IMR-90 (cell line): ENCODE measurements around the gene IL1RAP. TPM values are rescaled to one million over a fixed set of nuclear protein-coding genes. Genes with fewer than 3 reads are reported as not detected.

Source experiments
- ATAC-seq: fragments of 200-7000 bp; cut with Tn5 transposase; 2 replicates; pipeline ENCODE4 v1.9.1; 2020; ENCODE audit warnings: low read depth, mild to moderate bottlenecking, moderate library complexity
- BruUV-seq: library from RNA; stranded (reverse); fragments of 400-500 nt; replicated peaks from 2 replicates; lab custom pipeline; 2021; lab: Mats Ljungman, UMichigan
- CTCF ChIA-PET: fragments of 300-600 bp; formaldehyde crosslinking; extraction: SDS; loops from one replicate; lab custom pipeline; 2021; ENCODE audit warnings: antibody characterized with exemption; lab: Yijun Ruan, JAX
- POLR2A ChIA-PET: fragments of 300-600 bp; sonication (Branson Sonifier 250); formaldehyde crosslinking; loops from one replicate; lab custom pipeline; 2022; ENCODE audit warnings: antibody characterized with exemption; ENCODE audit not compliant: unreplicated experiment; lab: Charles Lee
- DNase-seq: peaks from one replicate; pipeline ENCODE4 v3.0.0; 2013
- H2AFZ ChIP-seq: replicated peaks from 2 replicates; pipeline ENCODE3; 2013; ENCODE audit warnings: low read length, mild to moderate bottlenecking; ENCODE audit not compliant: poor library complexity
- H2AK5ac ChIP-seq: 2 replicates; pipeline ENCODE4 v1.6.1; 2013; ENCODE audit warnings: low read depth, low read length, inconsistent platforms
- H2AK9ac ChIP-seq: replicated peaks from 2 replicates; pipeline ENCODE3; 2013; ENCODE audit warnings: mild to moderate bottlenecking, low read depth, low read length, moderate library complexity; ENCODE audit not compliant: poor library complexity
- H2BK120ac ChIP-seq: 2 replicates; pipeline ENCODE4 v1.6.1; 2013; ENCODE audit warnings: low read depth, low read length, inconsistent platforms
- H2BK15ac ChIP-seq: 3 replicates; pipeline ENCODE4 v1.6.1; 2013; ENCODE audit warnings: low read depth, low read length, inconsistent platforms
- H2BK20ac ChIP-seq: 2 replicates; pipeline ENCODE4 v1.6.1; 2013; ENCODE audit warnings: low read depth, mild to moderate bottlenecking, inconsistent platforms, low read length, moderate library complexity
- H2BK5ac ChIP-seq: 2 replicates; pipeline ENCODE4 v1.6.1; 2013; ENCODE audit warnings: mild to moderate bottlenecking, low read depth, low read length, inconsistent platforms; ENCODE audit not compliant: poor library complexity, severe bottlenecking
- H3K14ac ChIP-seq: replicated peaks from 2 replicates; pipeline ENCODE4 v1.6.1; 2013; ENCODE audit warnings: low read depth, low read length, inconsistent platforms
- H3K18ac ChIP-seq: 2 replicates; pipeline ENCODE4 v1.6.1; 2013; ENCODE audit warnings: low read depth, low read length, control low read depth
- H3K23ac ChIP-seq: 2 replicates; pipeline ENCODE4 v1.6.1; 2013; ENCODE audit warnings: low read depth, low read length, inconsistent platforms
- H3K27ac ChIP-seq: 2 replicates; pipeline ENCODE4 v1.5.1; 2013; ENCODE audit warnings: mild to moderate bottlenecking, control low read depth, low read length; ENCODE audit not compliant: insufficient read depth
- H3K27me3 ChIP-seq: 2 replicates; pipeline ENCODE4 v1.6.1; 2013; ENCODE audit warnings: low read length; ENCODE audit not compliant: control insufficient read depth, insufficient read depth
- H3K36me3 ChIP-seq: 2 replicates; pipeline ENCODE4 v1.6.1; 2013; ENCODE audit warnings: low read length, mixed read lengths; ENCODE audit not compliant: control insufficient read depth, insufficient read depth
- H3K4ac ChIP-seq: 2 replicates; pipeline ENCODE4 v1.6.1; 2013; ENCODE audit warnings: low read depth, low read length, inconsistent platforms
- H3K4me1 ChIP-seq: 2 replicates; pipeline ENCODE4 v1.6.1; 2013; ENCODE audit warnings: low read length, mixed read lengths; ENCODE audit not compliant: control insufficient read depth, insufficient read depth
- H3K4me2 ChIP-seq: 2 replicates; pipeline ENCODE4 v1.6.1; 2013; ENCODE audit warnings: low read depth, mild to moderate bottlenecking, control low read depth, low read length, moderate library complexity
- H3K4me3 ChIP-seq: 2 replicates; pipeline ENCODE4 v1.5.1; 2013; ENCODE audit warnings: low read depth, mild to moderate bottlenecking, control low read depth, low read length, moderate library complexity; ENCODE audit not compliant: insufficient read depth
- H3K56ac ChIP-seq: 2 replicates; pipeline ENCODE4 v1.6.1; 2013; ENCODE audit warnings: low read length, inconsistent platforms; ENCODE audit not compliant: insufficient read depth; ENCODE audit errors: extremely low read depth
- H3K79me1 ChIP-seq, 2 experiments: 2 replicates each; pipeline ENCODE4 v1.6.1; 2013; ENCODE audit warnings: low read length in 2 of 2, inconsistent platforms in 1 of 2, low read depth in 1 of 2
- H3K9ac ChIP-seq: 2 replicates; pipeline ENCODE4 v1.6.1; 2013; ENCODE audit warnings: low read depth, low read length, control low read depth
- H3K9me1 ChIP-seq: 2 replicates; pipeline ENCODE4 v1.6.1; 2013; ENCODE audit warnings: low read length, inconsistent platforms; ENCODE audit not compliant: insufficient read depth
- H3K9me3 ChIP-seq: 2 replicates; pipeline ENCODE4 v1.6.1; 2013; ENCODE audit warnings: low read length; ENCODE audit not compliant: control insufficient read depth, insufficient read depth
- H4K20me1 ChIP-seq: 2 replicates; pipeline ENCODE4 v1.6.1; 2013; ENCODE audit warnings: low read length, inconsistent platforms; ENCODE audit not compliant: insufficient read depth
- H4K5ac ChIP-seq: 2 replicates; pipeline ENCODE4 v1.6.1; 2013; ENCODE audit warnings: mild to moderate bottlenecking, low read depth, low read length, control low read depth
- H4K8ac ChIP-seq, 2 experiments: 2 replicates each; pipeline ENCODE4 v1.6.1; 2013; ENCODE audit warnings: low read depth in 2 of 2, low read length in 2 of 2, control low read depth in 1 of 2, inconsistent platforms in 1 of 2
- H4K91ac ChIP-seq: 2 replicates; pipeline ENCODE4 v1.6.1; 2013; ENCODE audit warnings: low read depth, low read length, inconsistent platforms; ENCODE audit not compliant: insufficient read depth
- CHD1 ChIP-seq: IDR thresholded peaks from 2 replicates; pipeline ENCODE4 v1.6.1; 2012; ENCODE audit warnings: low read depth, low read length, improper control_type of control experiment
- FOS ChIP-seq: fragments of 150-350 bp; IDR thresholded peaks from 2 replicates; pipeline ENCODE4 v1.6.1; 2016; ENCODE audit warnings: low read depth, low read length
- RFX5 ChIP-seq: IDR thresholded peaks from 2 replicates; pipeline ENCODE4 v1.8.0; 2012; ENCODE audit warnings: low read depth, mild to moderate bottlenecking, low read length, moderate library complexity
- dilution Hi-C: fragments of 300-500 bp; cut with HindIII; formaldehyde crosslinking; loops from one replicate; pipeline ENCODE4 v1.14.3; 2018; ENCODE audit warnings: low sequenced_read_pairs; ENCODE audit not compliant: unreplicated experiment
- in situ Hi-C: fragments of 300-500 bp; cut with MboI; formaldehyde crosslinking; loops from 3 replicates; pipeline ENCODE4 v1.14.3; 2019; ENCODE audit warnings: low sequenced_read_pairs, inconsistent platforms, mixed read lengths
- intact Hi-C: fragments of 100-400 bp; cut with micrococcal nuclease; formaldehyde crosslinking; loops from 2 replicates; pipeline ENCODE4 v1.10.0; 2022
- polyA plus RNA-seq, 3 experiments: library from polyadenylated mRNA; depleted of rRNA; stranded (reverse); fragments of >200 nt; gene quantifications; 2 replicates each; pipeline ENCODE4 v1.2.3, GENCODE V29; 2012; ENCODE audit warnings: low replicate concordance in 1 of 3
- total RNA-seq: library from RNA; depleted of rRNA; stranded (reverse); fragments of >200 nt; gene quantifications from 2 replicates; pipeline ENCODE4 v1.2.3, GENCODE V29; 2012

The IL1RAP gene
- total and polyA plus RNA-seq, 2 of the 4 experiments (the other 2 are of a cell fraction), result 8.3 to 11.3 TPM

GRCh38 chr3:190495354-190495753 lies 18.5 kb upstream of the IL1RAP start:
- Histone ChIP-seq H2AK9ac (no peak overlapping the region), H3K4me3 (no peak overlapping the region), H3K9ac (no peak overlapping the region), H4K8ac (no peak overlapping the region), H3K4me2 (no peak overlapping the region), H3K23ac (no peak overlapping the region), H3K27ac (no peak overlapping the region), H3K79me1 (no peaks in the 10 kb centered on the region), H3K18ac (no peak overlapping the region), H3K36me3 (no peaks in the 10 kb centered on the region), H4K91ac (no peak overlapping the region), H3K56ac (no peak overlapping the region), H2BK15ac (no peak overlapping the region), H2BK120ac (no peak overlapping the region), H3K4ac (no peak overlapping the region), H4K5ac (no peak overlapping the region), H4K20me1 (no peaks in the 10 kb centered on the region), H2AK5ac (no peak overlapping the region), H2BK5ac (no peak overlapping the region), H3K9me1 (no peaks in the 10 kb centered on the region), H3K9me3 (no peaks in the 10 kb centered on the region), H2AFZ (no peak overlapping the region), H2BK20ac (no peak overlapping the region), H3K14ac (no peak overlapping the region), H3K27me3 (no peaks in the 10 kb centered on the region; the same call in 1 of the 2 replicates), H3K4me1 (no peaks in the 10 kb centered on the region)
- ChIA-PET POLR2A (no interaction called here), CTCF (no interaction called here)
- dilution Hi-C loops, result no loop called here
- in situ Hi-C loops, result no loop called here
- no TSS peak for BruUV-seq
- DNase-seq (no peak), ATAC-seq (no peak)
- intact Hi-C loops, result no loop called here
- no peak for TF ChIP-seq FOS
- no peak for TF ChIP-seq RFX5
- TF ChIP-seq CHD1, result no peak
